Fibroblast of the aortic adventitia (primary cell): Measurements from ENCODE around the gene CA10. TPM values are rescaled to one million over a fixed set of nuclear protein-coding genes. Genes with fewer than 3 reads are reported as not detected.

Source experiments
- DNase-seq: peaks from one replicate; pipeline ENCODE4 v3.0.0-alpha.2; 2010; ENCODE audit warnings: low read depth
- H3K4me3 ChIP-seq: 2 replicates; pipeline ENCODE4 v1.5.1; 2011; ENCODE audit warnings: low read depth, mild to moderate bottlenecking, control low read depth, low read length, moderate library complexity
- total RNA-seq: library from RNA; depleted of rRNA; stranded (reverse); fragments of >200 nt; gene quantifications from 2 replicates; pipeline ENCODE4 v1.2.3, GENCODE V29; 2012; ENCODE audit warnings: low replicate concordance
- TF ChIP-seq, protein P1 (sequence below): IDR thresholded peaks from 2 replicates; pipeline ENCODE4 v1.5.1; 2011; ENCODE audit warnings: mild to moderate bottlenecking, low read length, control low read depth, inconsistent platforms; ENCODE audit not compliant: insufficient read depth

CA10 gene
- total RNA-seq, 1 donor = not detected

DNA sequence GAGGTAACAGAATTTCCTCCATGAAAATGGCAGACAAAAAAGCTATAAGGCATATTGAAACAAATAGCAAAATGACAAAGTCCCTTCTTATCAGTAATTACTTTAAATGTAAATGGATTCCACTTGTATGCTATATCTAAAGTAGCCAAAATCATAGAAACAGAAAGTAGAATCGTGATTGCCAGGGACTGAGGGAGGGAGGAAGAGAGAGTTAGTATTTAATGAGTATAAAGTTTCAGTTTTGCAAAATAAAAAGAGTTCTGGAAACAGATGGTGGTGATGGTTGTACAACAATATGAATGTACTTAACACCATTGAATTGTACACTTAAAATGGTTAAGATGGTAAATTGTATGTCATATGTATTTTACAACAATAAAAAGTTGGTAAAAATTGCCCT lies 407.4 kb downstream of the CA10 start:
- H3K4me3 ChIP-seq = no peak overlapping the region
- DNase-seq = no peak

DNA sequence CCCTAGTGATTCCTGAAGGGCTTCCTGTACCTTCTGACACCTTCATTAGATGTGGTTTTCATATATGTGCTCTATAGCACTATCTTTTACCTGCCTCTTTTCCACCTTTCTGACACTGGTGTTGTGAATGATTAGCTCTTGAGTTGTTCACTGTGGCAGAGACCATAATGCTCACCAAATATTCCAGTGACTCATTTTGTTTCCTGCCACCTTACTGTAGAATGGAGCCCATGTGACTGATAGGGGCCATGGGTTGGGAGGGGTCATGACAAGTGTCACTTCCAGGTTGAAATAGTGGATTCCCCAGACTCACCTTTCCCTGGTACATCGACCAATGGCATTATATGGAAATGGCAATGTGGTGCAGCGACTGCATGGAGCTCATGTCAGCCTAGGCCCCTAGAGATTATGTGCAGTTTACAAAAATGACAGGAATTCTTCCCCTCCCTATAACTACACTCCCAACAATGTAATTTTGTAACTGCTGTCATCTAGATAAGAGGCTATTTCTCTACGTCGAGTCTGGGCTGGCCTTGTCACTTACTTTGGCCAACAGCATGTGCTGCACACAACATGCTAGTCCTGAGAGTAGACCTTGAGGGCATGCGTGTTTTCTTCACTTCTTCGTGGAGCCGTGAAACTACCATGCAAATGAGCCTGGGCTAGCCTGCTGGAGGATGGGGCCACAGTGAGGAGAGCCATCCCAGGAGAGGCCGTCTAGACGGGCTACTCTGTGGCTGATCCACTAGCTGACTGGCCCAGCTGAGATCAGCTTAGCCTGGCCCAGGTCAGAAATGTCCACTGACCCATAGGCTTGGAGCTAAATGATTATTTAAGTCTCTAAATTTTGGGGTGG lies 409.5 kb downstream of the CA10 start:
- TF ChIP-seq, protein P1, sequence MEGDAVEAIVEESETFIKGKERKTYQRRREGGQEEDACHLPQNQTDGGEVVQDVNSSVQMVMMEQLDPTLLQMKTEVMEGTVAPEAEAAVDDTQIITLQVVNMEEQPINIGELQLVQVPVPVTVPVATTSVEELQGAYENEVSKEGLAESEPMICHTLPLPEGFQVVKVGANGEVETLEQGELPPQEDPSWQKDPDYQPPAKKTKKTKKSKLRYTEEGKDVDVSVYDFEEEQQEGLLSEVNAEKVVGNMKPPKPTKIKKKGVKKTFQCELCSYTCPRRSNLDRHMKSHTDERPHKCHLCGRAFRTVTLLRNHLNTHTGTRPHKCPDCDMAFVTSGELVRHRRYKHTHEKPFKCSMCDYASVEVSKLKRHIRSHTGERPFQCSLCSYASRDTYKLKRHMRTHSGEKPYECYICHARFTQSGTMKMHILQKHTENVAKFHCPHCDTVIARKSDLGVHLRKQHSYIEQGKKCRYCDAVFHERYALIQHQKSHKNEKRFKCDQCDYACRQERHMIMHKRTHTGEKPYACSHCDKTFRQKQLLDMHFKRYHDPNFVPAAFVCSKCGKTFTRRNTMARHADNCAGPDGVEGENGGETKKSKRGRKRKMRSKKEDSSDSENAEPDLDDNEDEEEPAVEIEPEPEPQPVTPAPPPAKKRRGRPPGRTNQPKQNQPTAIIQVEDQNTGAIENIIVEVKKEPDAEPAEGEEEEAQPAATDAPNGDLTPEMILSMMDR = no peak
- DNase-seq = no peak
- no peak overlapping the region for H3K4me3 ChIP-seq

More for the DNA sequence above, 407.4 kb downstream of the CA10 start:
- TF ChIP-seq, protein P1 = no peak

DNA sequence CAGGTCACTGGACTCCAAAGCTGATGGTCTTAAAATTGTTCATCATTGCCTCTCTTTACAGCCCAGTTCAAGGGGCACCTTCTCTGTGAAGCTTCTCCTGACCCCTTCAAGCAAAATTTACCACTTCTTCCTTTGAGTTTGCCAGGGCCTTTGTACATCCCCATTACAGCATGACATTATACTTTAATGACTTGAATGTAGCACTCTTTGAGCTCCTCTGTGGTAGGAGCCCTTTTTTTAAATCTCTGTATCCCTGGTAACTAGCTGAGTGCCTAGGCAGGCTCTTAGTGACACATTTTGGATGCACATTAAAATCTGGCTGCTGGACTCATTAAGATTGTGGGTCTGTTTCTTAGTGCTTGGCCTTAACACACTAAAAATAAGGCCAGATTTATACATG lies 412.1 kb downstream of the CA10 start:
- TF ChIP-seq, protein P1 = no peak
- DNase-seq = no peak
- H3K4me3 ChIP-seq = no peak overlapping the region

DNA sequence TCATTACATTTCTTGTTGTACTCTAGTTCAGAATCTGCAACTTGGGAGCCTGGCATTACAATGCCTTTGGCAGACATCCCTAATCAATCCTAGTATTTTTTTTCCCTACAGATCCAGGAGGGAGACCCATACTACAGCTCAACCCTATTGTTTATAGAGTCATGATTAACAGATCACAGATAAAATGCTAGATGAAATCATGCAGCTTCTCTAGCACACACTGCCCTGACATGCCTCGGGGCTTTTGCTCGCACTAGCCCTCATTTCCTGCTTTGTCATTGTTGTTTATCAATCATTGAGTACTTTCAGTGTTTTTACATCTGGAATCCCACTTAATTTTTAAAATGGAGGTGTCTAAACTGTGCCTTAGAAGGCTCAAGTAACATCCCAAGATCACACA lies 412.5 kb downstream of the CA10 start:
- TF ChIP-seq, protein P1 = no peak
- DNase-seq = no peak

DNA sequence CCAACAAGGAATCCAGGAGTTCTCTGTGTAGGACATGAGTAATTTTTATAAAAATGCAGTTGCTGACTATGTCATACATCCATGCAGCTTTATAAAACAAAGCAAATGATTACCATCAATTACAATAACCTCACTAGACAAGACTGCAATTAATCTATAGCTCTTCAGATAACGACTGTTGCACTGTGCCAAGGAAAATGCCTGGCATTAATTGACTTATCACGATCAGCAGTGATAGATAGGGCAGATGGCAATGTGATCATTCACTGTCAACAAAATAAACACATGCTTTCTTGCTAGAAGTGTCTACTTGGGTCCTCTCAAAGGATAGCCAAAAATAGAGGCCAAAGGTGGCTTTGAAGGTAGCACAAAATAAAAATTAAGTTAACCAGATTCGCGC lies 415.0 kb downstream of the CA10 start:
- DNase-seq = no peak
- no peak overlapping the region for H3K4me3 ChIP-seq
- TF ChIP-seq, protein P1 = no peak

More for the DNA sequence above, 412.5 kb downstream of the CA10 start:
- H3K4me3 ChIP-seq = no peak overlapping the region

DNA sequence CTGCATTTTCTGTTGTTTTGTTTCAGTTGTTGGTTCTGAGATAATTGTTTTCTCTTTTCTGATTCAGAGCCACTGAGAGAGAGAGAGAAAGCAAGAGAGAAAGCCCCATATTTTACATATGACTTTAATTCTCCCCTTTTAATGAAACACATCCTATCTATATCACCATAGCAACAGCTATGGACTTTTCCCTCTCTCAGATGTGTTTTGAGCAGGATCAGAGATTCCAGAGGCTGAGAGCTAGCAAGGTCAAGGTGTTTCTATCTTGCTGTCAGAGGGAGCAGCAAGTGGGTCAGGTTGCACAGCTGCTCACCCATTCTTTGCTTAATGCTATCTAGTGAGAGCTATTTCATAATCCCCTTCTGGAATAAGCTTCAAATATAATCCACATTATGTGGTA lies 415.9 kb downstream of the CA10 start:
- TF ChIP-seq, protein P1 = no peak
- no peak overlapping the region for H3K4me3 ChIP-seq
- DNase-seq = no peak
